Measurements from ENCODE around the gene NDUFS8. TPM values are rescaled to one million over a fixed set of nuclear protein-coding genes. Genes with fewer than 3 reads are reported as not detected.

The NDUFS8 gene
- total RNA-seq, 1 experiment from 2014 or later, result 220 TPM

GRCh38 chr11:68067991-68068390 lies 37.5 kb downstream of the NDUFS8 start:
- intact Hi-C loops (cut with micrococcal nuclease; ENCODE audit: unreplicated experiment), result no loop called here
- ChIA-PET CTCF (no interaction called here), POLR2A (ENCODE audit: low non-redundant PET) (no interaction called here)
- Histone ChIP-seq H3K4me3 (ENCODE audit: low read depth, low read length, poor library complexity, severe bottlenecking) (no peak overlapping the region), H3K9me3 (ENCODE audit: low read depth, low read length, poor library complexity, severe bottlenecking) (no peaks in the 10 kb centered on the region), H3K36me3 (ENCODE audit: insufficient read depth, low read length, poor library complexity, severe bottlenecking) (peaks cover 39% of the 10 kb centered on the region), H3K27ac (ENCODE audit: low read depth, low read length, poor library complexity, severe bottlenecking) (no peak overlapping the region), H3K27me3 (replicated peaks; ENCODE audit: insufficient read depth, low read depth, low read length, poor library complexity) (no peaks in the 10 kb centered on the region), H3K4me1 (ENCODE audit: insufficient read depth, low read length, poor library complexity, severe bottlenecking) (no peaks in the 10 kb centered on the region)
- no TSS peak for BruUV-seq (replicated peaks)
- DNase-seq (ENCODE audit: low spot score), result no peak
- TF ChIP-seq, protein P1, sequence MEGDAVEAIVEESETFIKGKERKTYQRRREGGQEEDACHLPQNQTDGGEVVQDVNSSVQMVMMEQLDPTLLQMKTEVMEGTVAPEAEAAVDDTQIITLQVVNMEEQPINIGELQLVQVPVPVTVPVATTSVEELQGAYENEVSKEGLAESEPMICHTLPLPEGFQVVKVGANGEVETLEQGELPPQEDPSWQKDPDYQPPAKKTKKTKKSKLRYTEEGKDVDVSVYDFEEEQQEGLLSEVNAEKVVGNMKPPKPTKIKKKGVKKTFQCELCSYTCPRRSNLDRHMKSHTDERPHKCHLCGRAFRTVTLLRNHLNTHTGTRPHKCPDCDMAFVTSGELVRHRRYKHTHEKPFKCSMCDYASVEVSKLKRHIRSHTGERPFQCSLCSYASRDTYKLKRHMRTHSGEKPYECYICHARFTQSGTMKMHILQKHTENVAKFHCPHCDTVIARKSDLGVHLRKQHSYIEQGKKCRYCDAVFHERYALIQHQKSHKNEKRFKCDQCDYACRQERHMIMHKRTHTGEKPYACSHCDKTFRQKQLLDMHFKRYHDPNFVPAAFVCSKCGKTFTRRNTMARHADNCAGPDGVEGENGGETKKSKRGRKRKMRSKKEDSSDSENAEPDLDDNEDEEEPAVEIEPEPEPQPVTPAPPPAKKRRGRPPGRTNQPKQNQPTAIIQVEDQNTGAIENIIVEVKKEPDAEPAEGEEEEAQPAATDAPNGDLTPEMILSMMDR (conservative IDR thresholded peaks at IDR 0.05; ENCODE audit: low read depth, low read length), result no peak
- TF ChIP-seq EZH2 (IDR thresholded peaks at IDR 0.05; ENCODE audit: borderline replicate concordance, low read depth, low read length, poor library complexity, severe bottlenecking), result no peak

DNA sequence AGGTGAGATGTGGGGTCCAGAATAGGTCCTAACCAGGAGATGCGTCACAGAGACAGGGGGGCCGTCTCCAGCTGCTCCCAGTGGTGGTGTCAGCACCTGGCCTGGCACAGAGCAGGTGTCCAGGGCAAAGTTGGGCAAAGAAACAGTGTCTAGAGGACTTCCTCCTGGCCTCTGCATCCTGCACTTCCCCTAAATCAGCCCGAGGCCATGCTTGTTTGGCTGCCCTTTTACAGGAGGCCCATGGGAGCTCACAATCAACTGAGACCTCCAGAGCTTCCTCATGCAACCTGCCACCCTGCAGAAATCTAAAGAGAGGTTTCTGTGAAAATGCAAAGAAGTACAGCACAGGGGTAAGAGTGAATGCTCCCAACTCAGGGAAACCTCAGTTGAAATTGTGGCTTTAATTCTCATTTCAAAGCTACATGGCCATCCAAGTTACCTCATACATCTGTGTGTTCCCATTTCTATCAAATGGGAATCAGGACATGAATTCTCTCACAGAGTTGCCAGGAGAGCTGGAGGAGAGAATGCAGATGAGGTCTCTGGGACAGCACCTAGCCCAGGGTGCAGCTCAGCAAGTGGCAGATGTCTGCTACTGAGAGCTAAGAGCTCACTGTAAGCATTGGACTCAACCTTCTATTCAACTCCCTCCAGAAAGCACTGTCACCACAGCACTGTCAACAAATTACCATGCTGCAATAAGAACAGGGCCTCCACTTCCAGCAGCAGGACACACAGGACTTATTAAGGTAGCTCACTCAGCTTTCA lies 41.0 kb downstream of the NDUFS8 start:
- no peak overlapping the region for H3K27ac ChIP-seq (ENCODE audit: low read depth, low read length, poor library complexity, severe bottlenecking)
- H3K9me3 ChIP-seq (ENCODE audit: low read depth, low read length, poor library complexity, severe bottlenecking), result no peaks in the 10 kb centered on the region
- CTCF ChIA-PET, result no interaction called here
- DNase-seq (ENCODE audit: low spot score), result no peak
- no peaks in the 10 kb centered on the region for H3K4me1 ChIP-seq (ENCODE audit: insufficient read depth, low read length, poor library complexity, severe bottlenecking)
- no TSS peak for BruUV-seq (replicated peaks)
- peaks cover 21% of the 10 kb centered on the region for H3K36me3 ChIP-seq (ENCODE audit: insufficient read depth, low read length, poor library complexity, severe bottlenecking)
- no peaks in the 10 kb centered on the region for H3K27me3 ChIP-seq (replicated peaks; ENCODE audit: insufficient read depth, low read depth, low read length, poor library complexity)
- TF ChIP-seq EZH2 (IDR thresholded peaks at IDR 0.05; ENCODE audit: borderline replicate concordance, low read depth, low read length, poor library complexity, severe bottlenecking), result no peak
- TF ChIP-seq, protein P1 (conservative IDR thresholded peaks at IDR 0.05; ENCODE audit: low read depth, low read length), result no peak
- intact Hi-C loops (cut with micrococcal nuclease; ENCODE audit: unreplicated experiment), result no loop called here
- POLR2A ChIA-PET (ENCODE audit: low non-redundant PET), result no interaction called here
- H3K4me3 ChIP-seq (ENCODE audit: low read depth, low read length, poor library complexity, severe bottlenecking), result no peak overlapping the region

DNA sequence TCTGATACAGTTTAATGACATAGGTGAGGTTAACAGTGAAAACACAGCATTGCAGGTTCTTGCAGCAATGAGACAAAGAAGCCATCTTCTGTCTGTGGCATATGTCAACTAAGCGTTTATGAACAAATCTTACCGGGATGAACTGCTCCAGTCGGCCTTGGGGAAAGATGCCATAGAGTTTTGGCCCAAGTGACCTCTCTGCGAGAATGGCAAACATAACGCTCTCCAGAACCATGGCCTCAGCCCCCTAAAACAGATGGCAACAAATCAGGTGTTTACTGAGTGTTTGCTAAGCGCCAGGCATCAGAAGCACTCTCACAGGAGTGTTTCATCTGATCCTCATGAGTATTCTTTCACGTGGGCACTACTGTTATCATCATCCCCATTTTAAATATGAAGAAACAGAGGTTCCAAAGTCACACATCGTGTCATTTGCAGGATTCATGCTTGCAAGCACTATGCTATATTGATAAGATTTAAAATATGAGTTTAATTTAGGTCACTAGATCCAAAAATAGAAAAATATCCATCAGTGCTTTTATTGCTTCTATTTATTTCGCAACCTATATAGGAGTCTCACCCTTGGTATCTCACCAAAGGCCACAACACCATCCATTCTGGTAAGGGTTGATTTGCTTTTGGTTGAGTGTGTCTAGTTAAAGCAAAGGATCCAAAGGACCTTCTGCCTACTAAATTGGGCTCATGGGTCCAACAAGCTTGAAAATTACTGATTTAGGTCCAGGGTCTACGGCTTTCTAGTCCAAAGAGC lies 44.3 kb downstream of the NDUFS8 start:
- Histone ChIP-seq H3K4me1 (ENCODE audit: insufficient read depth, low read length, poor library complexity, severe bottlenecking) (no peaks in the 10 kb centered on the region), H3K36me3 (ENCODE audit: insufficient read depth, low read length, poor library complexity, severe bottlenecking) (peaks cover 6% of the 10 kb centered on the region), H3K4me3 (ENCODE audit: low read depth, low read length, poor library complexity, severe bottlenecking) (no peak overlapping the region), H3K27ac (ENCODE audit: low read depth, low read length, poor library complexity, severe bottlenecking) (no peak overlapping the region), H3K9me3 (ENCODE audit: low read depth, low read length, poor library complexity, severe bottlenecking) (no peaks in the 10 kb centered on the region), H3K27me3 (replicated peaks; ENCODE audit: insufficient read depth, low read depth, low read length, poor library complexity) (no peaks in the 10 kb centered on the region)
- CTCF ChIA-PET, result no interaction called here
- intact Hi-C loops (cut with micrococcal nuclease; ENCODE audit: unreplicated experiment), result no loop called here
- TF ChIP-seq EZH2 (IDR thresholded peaks at IDR 0.05; ENCODE audit: borderline replicate concordance, low read depth, low read length, poor library complexity, severe bottlenecking), result no peak
- TF ChIP-seq, protein P1 (conservative IDR thresholded peaks at IDR 0.05; ENCODE audit: low read depth, low read length), result no peak
- no TSS peak for BruUV-seq (replicated peaks)
- POLR2A ChIA-PET (ENCODE audit: low non-redundant PET), result no interaction called here
- no peak for DNase-seq (ENCODE audit: low spot score)
